ENCODE measurements around the gene SNAPC3. TPM values are rescaled to one million over a fixed set of nuclear protein-coding genes. Genes with fewer than 3 reads are reported as not detected.

Gene SNAPC3
- total and polyA plus RNA-seq, 2 of the 4 experiments (the other 2 are of a cell fraction), result 22.0 to 31.0 TPM

DNA sequence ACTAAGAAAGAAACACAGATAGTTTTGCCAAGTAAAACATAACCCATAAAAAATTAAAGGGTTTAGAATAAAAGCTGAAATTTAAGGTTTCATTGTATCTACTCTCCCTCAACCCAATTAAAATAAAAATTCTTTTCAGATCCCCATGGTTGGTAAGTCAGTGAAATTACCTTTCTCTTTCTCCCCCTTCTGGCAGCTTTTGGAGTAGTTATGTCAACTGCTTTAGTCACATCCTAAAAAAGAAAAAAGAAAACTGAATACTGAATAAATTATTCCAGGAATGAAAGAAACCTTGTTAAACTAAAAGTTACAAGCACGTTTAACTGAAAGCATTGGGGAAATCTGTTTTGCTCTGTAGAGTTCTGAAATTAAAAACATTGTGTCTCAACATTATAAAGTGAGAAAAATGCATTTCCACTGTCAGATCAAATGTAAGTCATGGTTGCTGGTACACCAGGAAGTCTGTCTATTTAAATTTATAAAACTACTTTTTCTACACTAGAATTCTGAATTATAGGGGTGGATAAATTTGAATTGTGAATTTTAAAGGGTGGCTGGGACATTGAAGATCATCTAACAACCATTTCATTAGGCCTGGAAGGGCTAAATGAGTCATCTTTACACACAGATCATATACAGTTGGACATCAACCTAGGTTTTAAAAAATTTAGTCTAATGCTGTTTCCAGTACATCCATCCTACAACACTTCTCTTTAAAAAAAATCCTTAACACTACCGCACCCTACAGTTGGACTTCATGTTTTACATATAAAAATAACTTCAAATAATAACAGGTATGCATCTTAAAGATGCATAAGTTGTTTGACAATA, 63.4 kb downstream of the SNAPC3 start:
- Histone ChIP-seq H3K14ac (replicated peaks; ENCODE audit: low read depth, low read length) (no peak overlapping the region), H2AFZ (replicated peaks; ENCODE audit: low read length, poor library complexity) (no peak overlapping the region), H3K18ac (ENCODE audit: low read depth, low read length) (no peak overlapping the region), H3K79me1 (ENCODE audit: low read depth in 1 of 2, low read length in 2 of 2) (peaks cover 3 to 10% of the 10 kb centered on the region in 2 experiments; a peak in 1 of 4 replicates), H3K4me3 (ENCODE audit: insufficient read depth, low read depth, low read length) (no peak overlapping the region), H4K8ac (ENCODE audit: low read depth in 2 of 2, low read length in 2 of 2) (no peak overlapping the region), H2BK20ac (ENCODE audit: low read depth, low read length) (no peak overlapping the region), H3K4me1 (ENCODE audit: control insufficient read depth, insufficient read depth, low read length) (no peaks in the 10 kb centered on the region), H3K4ac (ENCODE audit: low read depth, low read length) (no peak overlapping the region), H2AK9ac (replicated peaks; ENCODE audit: low read depth, low read length, poor library complexity) (no peak overlapping the region), H4K5ac (ENCODE audit: low read depth, low read length) (no peak overlapping the region), H3K9me1 (ENCODE audit: insufficient read depth, low read length) (no peaks in the 10 kb centered on the region), H2BK15ac (ENCODE audit: low read depth, low read length) (no peak overlapping the region), H3K23ac (ENCODE audit: low read depth, low read length) (no peak overlapping the region), H3K9me3 (ENCODE audit: control insufficient read depth, insufficient read depth, low read length) (no peaks in the 10 kb centered on the region), H3K9ac (ENCODE audit: low read depth, low read length) (no peak overlapping the region), H4K20me1 (ENCODE audit: insufficient read depth, low read length) (0 out of 2 replicates have a peak, but pooled peaks cover 2% of the 10 kb centered on the region), H4K91ac (ENCODE audit: insufficient read depth, low read depth, low read length) (no peak overlapping the region), H3K27me3 (ENCODE audit: control insufficient read depth, insufficient read depth, low read length) (no peaks in the 10 kb centered on the region), H2AK5ac (ENCODE audit: low read depth, low read length) (no peak overlapping the region), H3K36me3 (ENCODE audit: control insufficient read depth, insufficient read depth, low read length) (peaks cover 3% of the 10 kb centered on the region; the same call in 1 of the 2 replicates), H2BK5ac (ENCODE audit: low read depth, low read length, poor library complexity, severe bottlenecking) (no peak overlapping the region), H3K56ac (ENCODE audit: extremely low read depth, insufficient read depth, low read length) (no peak overlapping the region), H2BK120ac (ENCODE audit: low read depth, low read length) (no peak overlapping the region), H3K27ac (ENCODE audit: insufficient read depth, low read length) (no peak overlapping the region), H3K4me2 (ENCODE audit: low read depth, low read length) (no peak overlapping the region)
- WGBS, 2 experiments (ENCODE audit: extremely low coverage in 2 of 2, insufficient read length in 1 of 2), result 100% methylated on average over 1 of the region's 2 CpGs; no CpG with 5 or more reads in 1 of the 2 experiments
- POLR2A ChIA-PET (ENCODE audit: unreplicated experiment), result no interaction called here
- no TSS peak for BruUV-seq (replicated peaks)
- peak; percentile 54 for DNase-seq
- in situ Hi-C loops (cut with MboI; ENCODE audit: low sequenced_read_pairs) (no loop called here), intact Hi-C loops (cut with micrococcal nuclease) (no loop called here), dilution Hi-C loops (cut with HindIII; ENCODE audit: low sequenced_read_pairs, unreplicated experiment) (no loop called here)
- ATAC-seq (ENCODE audit: low read depth), result peak; percentile 77
- CTCF ChIA-PET, result interaction anchor here (0.6 to 1.0 kb wide), 2 partner anchors 10 to 48 kb away, joined by 3 to 4 read pairs; no protein-coding TSS in a partner anchor
- TF ChIP-seq, protein P1, sequence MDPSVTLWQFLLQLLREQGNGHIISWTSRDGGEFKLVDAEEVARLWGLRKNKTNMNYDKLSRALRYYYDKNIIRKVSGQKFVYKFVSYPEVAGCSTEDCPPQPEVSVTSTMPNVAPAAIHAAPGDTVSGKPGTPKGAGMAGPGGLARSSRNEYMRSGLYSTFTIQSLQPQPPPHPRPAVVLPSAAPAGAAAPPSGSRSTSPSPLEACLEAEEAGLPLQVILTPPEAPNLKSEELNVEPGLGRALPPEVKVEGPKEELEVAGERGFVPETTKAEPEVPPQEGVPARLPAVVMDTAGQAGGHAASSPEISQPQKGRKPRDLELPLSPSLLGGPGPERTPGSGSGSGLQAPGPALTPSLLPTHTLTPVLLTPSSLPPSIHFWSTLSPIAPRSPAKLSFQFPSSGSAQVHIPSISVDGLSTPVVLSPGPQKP (IDR thresholded peaks at IDR 0.05; ENCODE audit: borderline replicate concordance, low read depth, low read length), result no peak
- TF ChIP-seq POLR2A (IDR thresholded peaks at IDR 0.05; ENCODE audit: low read depth, low read length) (no peak), CHD1 (IDR thresholded peaks at IDR 0.05; ENCODE audit: low read depth, low read length) (no peak), FOS (IDR thresholded peaks at IDR 0.05; ENCODE audit: low read depth, low read length) (no peak), SMC3 (IDR thresholded peaks at IDR 0.05; ENCODE audit: low read depth, low read length) (peak; percentile 26; the same call in 1 of the 2 replicates), RAD21 (IDR thresholded peaks at IDR 0.05; ENCODE audit: low read length) (peak; percentile 29; the same call in 1 of the 2 replicates), NFE2L2 (IDR thresholded peaks at IDR 0.05; ENCODE audit: low read depth, low read length) (no peak), MXI1 (IDR thresholded peaks at IDR 0.05; ENCODE audit: borderline replicate concordance, low read depth, low read length) (no peak), MAZ (IDR thresholded peaks at IDR 0.05; ENCODE audit: borderline replicate concordance, low read depth, low read length) (no peak), MAFK (IDR thresholded peaks at IDR 0.05; ENCODE audit: low read depth, low read length) (no peak), CTCF (conservative IDR thresholded peaks at IDR 0.05; ENCODE audit: low read depth, low read length) (peak; percentile 48)

Measured in IMR-90 (cell line).